WI38 (cell line): ENCODE results near the gene RAPGEF2.

Source experiments
- H3K4me3 ChIP-seq: 2 replicates; pipeline ENCODE4 v1.5.1; 2011; ENCODE audit warnings: low read depth, mild to moderate bottlenecking, control low read depth, low read length
- CTCF ChIP-seq: IDR thresholded peaks from 2 replicates; pipeline ENCODE4 v1.5.1; 2012; ENCODE audit warnings: low read depth, mild to moderate bottlenecking, control low read depth, low read length

RAPGEF2 gene

GRCh38 chr4:159352609-159353008, 249.7 kb downstream of the RAPGEF2 start:
- no peak for TF ChIP-seq CTCF

GRCh38 chr4:159353422-159354116, 250.7 kb downstream of the RAPGEF2 start:
- no peak overlapping the region for H3K4me3 ChIP-seq
- TF ChIP-seq CTCF, result no peak

More at GRCh38 chr4:159352609-159353008, 249.7 kb downstream of the RAPGEF2 start:
- no peak overlapping the region for H3K4me3 ChIP-seq

GRCh38 chr4:159355466-159355865, 252.6 kb downstream of the RAPGEF2 start:
- no peak for TF ChIP-seq CTCF

GRCh38 chr4:159357350-159357749, 254.5 kb downstream of the RAPGEF2 start:
- TF ChIP-seq CTCF, result no peak
- no peak overlapping the region for H3K4me3 ChIP-seq

More at GRCh38 chr4:159355466-159355865, 252.6 kb downstream of the RAPGEF2 start:
- H3K4me3 ChIP-seq, result no peak overlapping the region

GRCh38 chr4:159358226-159358625, 255.3 kb downstream of the RAPGEF2 start:
- TF ChIP-seq CTCF, result no peak
- no peak overlapping the region for H3K4me3 ChIP-seq

GRCh38 chr4:159360549-159360948, 257.7 kb downstream of the RAPGEF2 start:
- no peak for TF ChIP-seq CTCF
- H3K4me3 ChIP-seq, result no peak overlapping the region

- H3K4me3 ChIP-seq, result no peak overlapping the region
- TF ChIP-seq CTCF, result no peak
These were observed 260.5 kb downstream of the RAPGEF2 start for GRCh38 chr4:159363361-159363760.
